Stimulated activated CD4-positive, alpha-beta T cell treated with anti-CD3 and anti-CD28 coated beads, Interleukin-15, amount 100 ng/mL, for 1 hour (primary cell): ENCODE results near the gene ZNF664.

Source experiments
- DNase-seq, 2 donors: peaks; one replicate each; pipeline ENCODE4 v3.0.0-alpha.2; 2020; ENCODE audit warnings: low read depth in 1 of 2, low spot score in 1 of 2

The ZNF664 gene

DNA sequence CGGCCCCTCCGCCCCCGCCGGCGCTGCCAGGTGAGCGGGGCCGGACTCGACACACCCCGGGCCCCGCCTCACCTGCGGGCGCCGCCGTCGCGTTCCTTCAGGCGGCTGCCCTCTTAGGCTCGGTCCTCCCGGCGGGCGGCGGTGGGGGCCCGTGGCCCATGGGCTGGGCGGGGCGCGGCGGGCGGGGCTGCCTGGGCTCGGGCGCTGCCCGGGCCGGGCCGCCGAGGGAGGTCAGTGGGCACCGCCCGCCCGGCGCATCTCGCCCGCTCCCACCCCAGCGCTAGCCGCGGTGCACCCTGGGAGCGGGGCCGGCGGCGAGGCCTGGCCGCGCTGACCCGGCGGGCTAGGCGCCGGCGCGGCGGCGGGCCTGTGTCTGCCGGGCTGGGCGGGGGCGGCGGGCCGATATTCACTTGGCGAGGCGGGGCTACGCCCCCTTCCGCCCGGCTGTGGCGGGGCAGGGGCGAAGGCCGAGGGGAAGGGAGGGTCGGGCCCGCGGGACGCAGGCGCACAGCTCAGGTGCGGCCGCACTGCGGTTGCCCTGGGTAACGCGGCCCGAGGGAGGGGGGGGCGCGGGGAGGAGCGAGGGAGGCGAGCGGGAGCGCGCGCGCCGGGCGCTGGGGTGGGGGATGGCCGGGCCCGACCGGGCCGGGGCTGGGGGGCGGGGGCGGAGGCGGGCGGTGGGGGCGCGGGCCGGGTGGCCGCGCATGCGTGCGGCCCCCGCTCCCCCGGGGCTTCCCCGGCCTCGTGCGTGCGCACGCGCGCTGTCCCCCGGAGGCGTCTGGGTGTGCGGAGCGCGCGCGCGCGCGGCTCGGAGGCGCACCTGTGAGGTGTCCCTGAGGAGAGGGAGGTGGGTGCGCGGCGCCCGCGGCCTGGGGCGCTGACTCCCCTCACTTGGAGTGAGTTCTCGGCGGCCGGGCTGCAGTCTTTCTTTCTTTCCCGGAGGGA is at the start of gene ZNF664, which contains the start of gene CCDC92:
TSS of gene ZNF664 (plus strand) at position 759 of the 945 bp plus-strand sequence. CDS start 38,930 bp downstream, outside the sequence.
TSS of gene CCDC92 (minus strand) at position 375 of the 945 bp plus-strand sequence. CDS start 28,526 bp downstream, outside the sequence.
- peak; percentile 93 to 95 for DNase-seq

DNA sequence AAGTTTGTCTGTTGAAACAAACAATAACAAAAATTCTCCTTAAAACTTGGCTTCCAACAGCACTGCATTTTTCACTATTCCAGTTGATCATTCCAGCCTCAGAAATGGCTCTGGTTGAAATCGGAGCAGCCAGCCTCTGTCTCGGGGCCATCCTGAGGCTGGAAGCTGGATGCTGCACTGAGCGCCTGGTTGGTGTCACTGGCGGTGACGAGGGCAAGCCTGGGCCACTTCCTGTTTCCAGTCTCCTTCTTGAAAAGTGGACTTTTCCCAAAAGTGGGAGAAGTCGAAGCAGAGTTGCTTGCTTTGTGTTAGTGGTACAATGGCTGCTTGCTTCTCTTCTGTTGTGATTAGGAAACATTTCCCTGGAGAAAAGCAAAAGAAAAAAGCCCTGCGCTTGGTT is 49.1 kb upstream of the ZNF664 start:
- DNase-seq, result no peak

DNA sequence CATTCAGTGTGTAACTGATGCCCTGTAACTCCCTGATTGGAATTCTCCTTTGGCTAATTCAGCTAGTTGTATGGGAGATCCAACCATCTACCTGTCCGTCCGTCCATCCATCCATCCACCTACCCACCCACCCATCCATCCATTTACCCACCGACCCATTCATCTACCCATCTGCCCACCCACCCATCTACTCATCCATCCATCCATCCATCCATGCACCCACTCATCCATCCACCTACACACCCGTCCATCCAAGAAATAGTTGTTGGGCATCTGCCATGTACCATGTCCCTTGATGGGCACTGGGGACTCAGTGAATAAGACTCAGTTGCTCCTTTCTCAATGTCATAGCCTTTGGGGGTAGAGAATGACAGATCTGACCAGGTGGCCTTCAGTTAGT is 48.5 kb upstream of the ZNF664 start:
- DNase-seq, result no peak

DNA sequence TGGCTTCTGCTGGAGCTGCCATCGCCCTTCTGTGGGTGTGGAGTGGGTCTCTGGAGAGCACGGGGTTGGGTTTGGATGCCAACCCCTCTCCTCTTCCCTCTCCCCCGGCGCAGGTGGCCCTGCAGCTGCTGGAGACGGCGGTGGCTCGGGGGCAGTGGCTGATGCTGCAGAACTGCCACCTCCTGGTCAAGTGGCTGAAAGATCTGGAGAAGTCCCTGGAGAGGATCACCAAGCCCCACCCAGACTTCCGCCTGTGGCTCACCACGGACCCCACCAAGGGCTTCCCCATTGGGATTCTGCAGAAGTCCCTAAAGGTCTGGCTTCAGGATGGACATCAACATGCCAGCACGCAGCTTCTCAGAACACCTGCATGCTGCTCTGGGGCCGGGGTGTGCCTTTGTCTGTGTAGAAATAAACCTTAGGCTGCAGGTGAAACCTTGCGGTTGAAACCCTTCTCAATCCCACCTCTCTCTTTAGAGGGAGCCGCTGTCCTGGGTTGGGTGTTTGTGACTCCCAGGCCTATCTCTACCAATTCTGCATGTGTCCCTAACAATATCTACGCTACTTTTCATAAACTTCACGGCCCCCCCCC is 44.6 kb upstream of the ZNF664 start:
- no peak for DNase-seq

DNA sequence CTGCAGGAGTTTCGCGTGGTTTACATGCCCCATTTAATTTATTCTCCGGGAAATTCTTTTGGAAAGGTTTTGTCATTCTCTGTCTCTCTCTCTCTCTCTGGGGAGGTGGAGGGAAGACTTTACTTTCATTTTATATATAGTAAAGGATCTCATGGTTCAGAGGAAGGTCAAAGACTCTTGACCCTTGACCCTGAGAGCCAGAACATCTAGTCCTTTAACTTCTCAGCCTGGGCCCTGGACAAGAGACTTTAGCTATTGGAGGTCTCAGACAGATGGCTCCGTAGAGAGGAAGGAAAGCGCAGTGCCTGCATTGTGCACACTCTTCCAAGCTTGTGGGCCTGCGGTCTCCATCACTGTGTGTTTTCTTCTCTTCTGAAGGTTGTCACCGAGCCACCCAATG is 44.1 kb upstream of the ZNF664 start:
- no peak for DNase-seq

DNA sequence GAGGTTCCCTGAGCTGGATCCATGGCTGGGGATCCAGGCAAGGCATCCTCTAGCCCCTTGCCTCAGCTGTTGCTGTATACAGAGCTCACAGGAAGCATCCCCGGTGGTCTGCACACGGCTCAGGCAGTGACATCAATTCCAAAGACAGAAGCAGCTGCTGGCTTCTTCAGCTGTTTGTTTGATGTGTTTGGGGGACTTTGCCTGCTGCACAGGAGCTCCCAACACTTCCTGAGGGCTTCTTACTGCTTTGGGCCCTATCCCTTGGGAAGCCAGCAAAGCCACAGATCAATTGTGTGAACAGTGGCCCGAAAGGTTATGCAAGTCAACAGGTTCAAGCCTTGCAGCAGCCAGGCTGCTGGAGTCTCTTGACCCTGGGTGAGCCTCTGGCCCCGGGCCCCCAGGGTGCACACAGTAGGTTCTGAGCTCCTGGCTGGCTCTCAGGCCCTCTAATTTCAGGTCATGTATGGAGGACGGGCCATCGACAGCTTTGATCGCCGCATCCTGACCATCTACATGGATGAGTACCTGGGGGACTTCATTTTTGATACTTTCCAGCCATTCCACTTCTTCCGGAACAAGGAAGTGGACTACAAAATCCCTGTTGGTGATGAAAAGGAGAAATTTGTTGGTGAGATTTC is 43.0 kb upstream of the ZNF664 start:
- no peak for DNase-seq

DNA sequence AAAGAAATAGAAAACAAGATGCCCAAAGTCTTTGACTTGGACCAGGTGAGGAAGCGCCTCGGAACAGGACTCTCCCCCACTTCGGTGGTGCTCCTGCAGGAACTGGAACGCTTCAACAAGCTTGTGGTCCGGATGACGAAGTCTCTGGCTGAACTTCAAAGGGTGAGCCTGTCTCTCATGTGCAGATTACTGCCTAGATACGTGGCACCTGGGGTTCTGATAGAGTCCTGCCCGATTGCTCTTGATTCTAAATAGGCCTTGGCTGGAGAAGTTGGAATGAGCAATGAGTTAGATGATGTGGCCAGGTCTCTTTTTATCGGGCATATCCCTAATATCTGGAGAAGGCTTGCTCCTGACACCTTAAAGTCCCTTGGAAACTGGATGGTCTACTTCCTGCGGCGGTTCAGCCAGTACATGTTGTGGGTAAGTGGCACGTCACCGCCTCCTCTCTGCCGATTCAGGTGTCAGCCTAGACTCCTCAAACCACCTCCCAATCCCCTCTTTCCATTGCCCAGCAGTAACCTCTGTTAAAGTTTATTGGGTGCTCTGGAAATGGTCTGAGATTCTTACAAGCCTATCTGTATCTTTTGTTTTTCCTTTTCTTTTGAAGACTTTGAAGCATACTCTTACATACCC is 41.2 kb upstream of the ZNF664 start:
- DNase-seq, result no peak

DNA sequence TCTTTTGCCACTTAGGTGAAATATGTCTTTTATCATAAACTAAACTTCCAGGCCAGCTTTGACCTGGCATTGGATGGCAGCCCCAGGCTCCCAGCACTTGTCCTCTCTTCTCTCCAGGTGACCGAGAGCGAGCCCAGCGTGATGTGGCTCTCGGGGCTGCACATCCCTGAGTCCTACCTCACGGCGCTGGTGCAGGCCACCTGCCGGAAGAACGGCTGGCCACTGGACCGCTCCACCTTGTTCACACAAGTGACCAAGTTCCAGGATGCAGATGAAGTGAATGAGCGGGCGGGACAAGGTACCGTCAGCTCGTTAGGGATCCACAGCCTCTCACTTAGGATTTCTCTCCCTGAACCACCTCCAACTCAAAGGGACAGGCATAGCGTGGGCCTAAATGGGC is 39.8 kb upstream of the ZNF664 start:
- DNase-seq, result no peak

DNA sequence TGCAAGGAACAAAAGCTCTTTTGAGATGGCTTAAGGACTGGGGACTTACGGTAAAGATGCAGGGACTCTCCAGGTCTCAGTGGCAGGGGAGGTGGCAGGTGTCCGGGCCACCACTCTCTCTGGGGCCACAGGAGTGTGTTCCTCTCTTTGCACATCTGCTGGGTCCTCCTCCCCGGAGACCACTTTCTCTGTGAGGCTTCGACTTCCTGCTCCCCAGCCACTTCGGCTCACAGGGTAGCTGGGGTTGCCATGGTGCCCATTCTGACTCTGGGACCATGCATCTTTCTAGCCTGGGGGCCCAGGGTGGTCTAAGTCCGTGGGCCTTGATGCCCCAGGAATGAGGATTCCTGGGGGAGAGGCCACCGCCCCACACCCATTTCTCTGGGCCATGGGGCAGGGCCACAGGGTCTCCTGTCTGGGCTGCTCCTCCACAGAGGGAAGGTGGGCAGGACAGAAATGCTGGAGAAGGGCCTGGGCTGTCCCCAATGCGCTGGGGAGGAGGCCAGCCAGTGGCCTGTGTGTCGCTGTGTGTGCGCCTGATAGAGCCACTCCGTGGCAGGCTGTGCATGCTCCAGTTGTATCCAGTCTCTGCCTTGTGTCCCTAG is 38.9 kb upstream of the ZNF664 start:
- no peak for DNase-seq

DNA sequence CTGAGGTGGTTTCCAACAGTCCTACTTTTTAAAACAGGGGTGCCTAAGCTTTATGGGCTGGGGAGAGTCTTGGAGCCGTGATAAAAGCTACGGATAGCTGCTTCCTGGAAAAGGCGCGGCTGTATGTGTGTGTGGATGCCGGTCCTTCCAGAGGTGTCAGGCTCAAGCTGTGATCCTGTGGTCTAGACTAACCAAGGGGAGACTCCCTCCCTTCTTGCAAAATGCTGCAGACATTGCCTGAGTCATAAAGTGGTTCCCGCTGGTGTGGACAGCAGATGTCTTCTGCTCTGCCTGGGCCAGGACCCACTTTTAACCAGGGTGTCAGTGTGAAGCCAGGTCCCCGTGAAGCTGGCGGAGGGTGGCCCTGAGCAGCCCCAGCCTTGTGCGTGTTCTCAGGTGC is 38.2 kb upstream of the ZNF664 start:
- no peak for DNase-seq

DNA sequence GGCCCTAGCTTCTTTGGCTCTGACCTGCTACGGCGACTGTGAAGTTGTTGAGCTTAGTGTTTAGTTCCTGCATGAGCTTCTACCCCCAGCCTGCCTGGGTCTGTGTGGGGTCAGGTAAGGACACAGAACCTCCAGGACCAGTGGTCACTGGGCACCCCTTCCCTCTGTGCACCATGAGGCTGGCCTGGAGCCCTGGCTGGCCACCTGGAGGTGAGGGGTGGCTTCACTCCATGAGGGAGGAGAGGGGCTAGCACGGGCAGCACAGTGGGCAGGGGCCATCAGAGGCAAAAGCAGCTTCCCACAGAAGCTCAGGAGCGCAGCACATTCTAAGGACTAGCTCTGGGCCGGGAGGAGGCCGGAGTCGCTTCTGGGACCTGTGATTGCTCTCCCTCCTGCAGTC is 37.1 kb upstream of the ZNF664 start:
- DNase-seq, result no peak

DNA sequence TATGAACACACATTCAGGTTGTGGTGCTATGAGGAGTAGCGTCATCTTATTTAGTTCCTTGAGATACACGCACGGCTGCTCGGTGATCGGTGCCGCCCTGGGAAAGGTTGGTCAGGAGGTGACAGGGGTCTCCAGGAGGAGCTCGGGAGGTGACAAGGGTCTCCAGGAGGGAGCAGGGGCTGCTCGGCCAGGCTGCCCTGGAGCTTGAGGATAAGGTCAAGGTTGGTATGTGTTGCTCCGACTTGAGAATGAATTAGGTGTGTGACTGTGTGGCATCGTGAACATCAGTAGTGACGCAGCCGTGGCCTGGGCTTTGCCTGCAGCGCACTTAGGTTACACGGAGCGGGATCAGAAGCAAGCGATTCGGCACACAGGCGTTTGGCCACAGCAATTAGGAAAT is 36.5 kb upstream of the ZNF664 start:
- DNase-seq, result no peak

DNA sequence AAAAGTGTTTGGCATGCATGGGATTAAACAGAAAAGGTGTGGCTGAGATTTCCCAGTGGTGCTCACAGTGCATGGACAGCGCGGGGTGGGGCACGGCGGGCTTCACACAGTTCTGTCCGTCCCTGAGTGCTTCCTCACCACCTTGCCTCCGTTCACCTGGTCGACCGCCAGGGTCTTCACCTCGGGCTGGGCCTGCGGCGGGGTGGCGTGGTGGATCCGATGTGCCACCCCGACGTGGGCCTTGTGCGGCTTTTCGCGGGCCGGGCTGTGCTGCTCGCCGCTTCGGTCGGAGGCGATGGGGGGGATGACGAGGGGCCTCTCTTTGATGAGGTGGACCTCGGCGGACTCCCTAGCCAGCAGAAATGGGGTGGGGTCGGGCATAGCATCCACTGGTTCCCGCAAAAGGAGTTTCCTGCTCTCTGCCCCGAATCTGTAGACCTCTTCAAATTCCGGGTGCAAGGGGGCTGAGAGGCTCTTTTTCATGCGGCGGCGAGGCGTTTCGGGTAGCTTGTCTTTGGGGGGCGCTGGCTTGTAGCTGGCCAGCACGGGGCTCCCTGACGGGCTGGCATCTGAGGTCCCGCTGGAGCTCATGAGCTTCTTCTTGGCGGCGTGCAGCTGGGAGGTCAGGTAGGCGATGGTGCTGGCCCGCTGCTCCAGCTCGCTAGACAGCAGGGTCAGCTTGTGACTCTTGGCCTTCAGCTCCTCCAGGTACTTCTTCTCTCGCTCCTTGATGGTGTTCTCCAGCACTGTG is 35.9 kb upstream of the ZNF664 start:
- no peak for DNase-seq

DNA sequence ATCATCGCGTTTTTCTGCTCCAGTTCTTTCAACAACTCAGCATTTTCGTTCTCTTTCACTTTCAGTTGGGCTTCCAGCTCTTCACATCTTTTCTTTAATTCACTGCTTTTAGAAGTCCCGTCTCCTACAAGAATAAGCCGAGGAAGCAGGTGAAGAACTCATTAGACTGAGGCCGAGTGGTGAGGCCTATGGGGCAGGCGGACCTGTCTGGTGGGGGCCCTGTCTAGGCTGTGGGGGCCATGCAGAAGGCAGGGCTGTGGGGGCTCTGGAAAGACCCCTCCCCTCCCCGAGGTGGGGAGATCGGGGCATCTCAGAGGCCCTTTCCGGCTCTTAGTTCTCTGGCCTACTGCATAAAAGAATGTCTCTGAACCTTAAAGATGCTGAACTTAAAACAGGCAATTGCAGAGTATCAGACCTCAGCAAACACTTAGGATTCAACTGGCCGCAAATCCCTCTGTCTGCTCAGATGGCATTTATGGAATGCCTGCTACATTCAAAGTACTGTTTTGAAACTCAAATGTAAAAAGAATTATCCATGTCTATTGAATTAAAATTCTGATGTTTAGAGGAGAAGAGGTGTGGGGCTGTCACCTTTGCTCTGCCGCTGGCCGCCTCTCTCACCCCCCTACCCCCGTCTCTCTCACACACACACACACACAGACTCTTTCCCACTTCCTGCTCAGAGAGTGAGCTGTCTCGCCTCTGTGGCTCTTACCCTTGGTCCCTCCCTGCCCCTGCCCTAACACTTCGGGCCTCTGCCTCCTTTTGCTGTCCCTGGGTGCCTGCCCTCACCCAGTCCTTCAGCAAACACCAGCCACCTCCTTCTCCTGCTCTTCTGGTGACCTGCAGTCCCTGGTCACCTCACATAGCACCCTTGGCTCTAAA is 35.1 kb upstream of the ZNF664 start:
- peak in 1 of 2 donors; percentile 22 for DNase-seq

DNA sequence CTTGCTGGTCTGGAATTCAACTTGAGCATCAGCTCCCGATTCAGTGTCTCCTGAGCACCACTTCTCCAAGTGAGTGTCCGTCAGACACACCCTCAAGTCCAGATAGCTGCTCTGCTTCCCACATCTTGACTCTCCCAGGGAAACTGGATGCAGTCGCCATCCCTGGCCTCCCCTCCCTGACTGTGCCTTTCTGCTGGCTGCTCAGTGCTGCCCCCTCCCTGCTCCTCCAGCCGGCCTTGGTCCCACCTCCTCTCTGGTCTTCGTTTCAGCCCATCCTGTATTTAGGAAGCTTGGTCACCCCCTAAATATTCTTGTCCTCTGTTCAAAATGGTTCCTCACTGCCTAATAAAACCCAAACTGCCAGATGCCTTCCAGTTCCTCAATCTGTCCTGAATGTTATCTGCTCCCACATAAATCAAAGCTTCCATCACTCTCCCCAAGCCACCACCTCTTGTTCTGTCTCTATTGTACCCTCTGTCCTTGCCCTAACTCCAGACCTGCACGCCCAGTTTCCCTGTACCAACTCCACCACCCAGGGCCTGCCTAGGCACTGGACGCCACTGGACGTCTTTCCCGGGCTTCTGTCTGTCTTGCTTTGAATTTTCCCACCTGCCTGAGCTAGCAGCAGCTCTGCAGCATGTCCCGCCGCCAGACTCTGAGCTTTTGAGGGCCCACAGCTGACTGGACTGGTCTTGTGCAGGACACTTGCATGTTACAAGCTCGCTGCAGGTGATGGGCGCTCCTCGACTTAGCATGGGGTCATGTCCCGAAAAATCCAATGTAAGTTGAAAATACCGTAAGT is 34.1 kb upstream of the ZNF664 start:
- DNase-seq, result no peak

DNA sequence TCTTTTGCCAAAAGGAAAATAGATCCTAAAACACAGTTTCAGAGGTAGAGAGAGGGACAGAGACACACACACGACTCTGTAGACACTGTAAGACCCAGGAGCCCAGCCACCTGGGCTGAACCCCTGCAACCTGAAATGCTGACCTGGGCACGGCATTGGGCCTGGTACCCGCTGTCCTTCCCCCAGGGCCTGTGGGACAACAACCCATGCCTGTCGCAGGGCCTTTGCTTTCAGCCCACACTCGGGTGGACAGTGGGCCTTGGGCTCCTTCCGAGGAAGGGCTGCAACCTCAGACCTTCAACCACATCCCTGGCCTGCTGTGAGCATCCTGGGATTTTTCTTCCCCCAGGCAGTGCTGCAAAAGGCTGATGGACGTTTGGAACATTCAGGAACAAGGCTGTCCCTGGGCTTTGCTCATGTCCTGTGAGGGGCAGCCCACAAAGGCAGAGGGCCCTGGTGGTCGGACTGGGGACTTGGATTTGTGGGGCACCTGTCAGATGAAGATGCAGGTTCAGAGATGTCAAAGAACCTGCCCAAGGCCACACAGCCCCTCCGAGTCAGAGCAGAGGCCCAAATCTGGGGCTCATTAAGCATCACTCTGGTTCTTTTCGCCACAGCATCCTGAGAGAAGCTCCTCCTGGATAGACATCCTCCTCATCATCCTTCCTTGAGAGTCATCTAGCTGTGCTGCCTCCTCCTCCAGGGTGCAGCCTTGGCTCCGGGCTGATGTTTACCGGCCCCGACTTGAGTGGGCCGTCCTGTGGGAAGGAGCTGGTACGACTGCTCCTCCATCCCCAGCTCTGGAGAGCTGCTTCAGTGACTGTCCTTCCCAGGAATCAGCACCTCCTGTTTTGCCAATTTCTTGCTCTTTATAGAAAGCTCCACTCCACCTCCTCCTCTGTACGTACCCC is 33.0 kb upstream of the ZNF664 start:
- DNase-seq, result no peak

DNA sequence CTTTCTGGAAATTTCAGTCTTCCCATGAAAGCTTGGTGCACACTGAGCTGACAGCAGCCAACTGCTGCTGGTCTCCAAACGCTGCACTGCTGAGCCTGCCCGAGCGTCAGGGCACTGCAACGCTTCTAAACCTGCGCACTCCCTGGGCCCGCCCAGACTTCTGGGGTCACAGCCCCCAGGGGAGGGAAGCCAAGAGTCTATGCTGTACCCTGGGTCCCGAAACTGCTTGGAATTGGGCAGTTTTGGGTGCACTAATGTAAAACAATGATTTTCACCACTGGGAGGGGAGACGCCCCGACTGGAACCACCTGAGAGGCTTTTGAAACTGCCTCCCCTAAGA is 32.4 kb upstream of the ZNF664 start:
- DNase-seq, result no peak

DNA sequence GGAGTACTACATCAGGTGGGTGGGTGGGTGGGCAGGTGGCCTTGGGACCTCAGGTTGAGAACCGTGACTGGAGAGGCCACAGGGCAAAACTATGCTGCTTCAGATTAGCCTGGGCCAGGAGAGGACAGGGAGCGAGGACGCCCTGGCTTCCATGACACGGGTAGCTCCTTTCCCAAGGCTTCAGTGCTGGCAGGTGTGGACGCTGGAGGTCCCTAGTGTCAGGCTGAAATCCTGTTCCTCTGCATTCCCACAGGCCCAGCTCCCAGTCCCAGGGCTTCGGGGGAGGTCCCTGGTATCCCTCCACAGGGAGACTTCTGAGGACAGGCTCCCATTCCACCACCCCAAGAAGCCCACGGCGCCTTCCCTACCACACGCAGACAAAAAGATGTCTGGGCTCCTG is 32.0 kb upstream of the ZNF664 start:
- no peak for DNase-seq
